ENCODE data around the gene CPPED1. TPM values are rescaled to one million over a fixed set of nuclear protein-coding genes. Genes with fewer than 3 reads are reported as not detected.

The CPPED1 gene
- total RNA-seq, 1 experiment from 2014 or later: 11.5 TPM

DNA sequence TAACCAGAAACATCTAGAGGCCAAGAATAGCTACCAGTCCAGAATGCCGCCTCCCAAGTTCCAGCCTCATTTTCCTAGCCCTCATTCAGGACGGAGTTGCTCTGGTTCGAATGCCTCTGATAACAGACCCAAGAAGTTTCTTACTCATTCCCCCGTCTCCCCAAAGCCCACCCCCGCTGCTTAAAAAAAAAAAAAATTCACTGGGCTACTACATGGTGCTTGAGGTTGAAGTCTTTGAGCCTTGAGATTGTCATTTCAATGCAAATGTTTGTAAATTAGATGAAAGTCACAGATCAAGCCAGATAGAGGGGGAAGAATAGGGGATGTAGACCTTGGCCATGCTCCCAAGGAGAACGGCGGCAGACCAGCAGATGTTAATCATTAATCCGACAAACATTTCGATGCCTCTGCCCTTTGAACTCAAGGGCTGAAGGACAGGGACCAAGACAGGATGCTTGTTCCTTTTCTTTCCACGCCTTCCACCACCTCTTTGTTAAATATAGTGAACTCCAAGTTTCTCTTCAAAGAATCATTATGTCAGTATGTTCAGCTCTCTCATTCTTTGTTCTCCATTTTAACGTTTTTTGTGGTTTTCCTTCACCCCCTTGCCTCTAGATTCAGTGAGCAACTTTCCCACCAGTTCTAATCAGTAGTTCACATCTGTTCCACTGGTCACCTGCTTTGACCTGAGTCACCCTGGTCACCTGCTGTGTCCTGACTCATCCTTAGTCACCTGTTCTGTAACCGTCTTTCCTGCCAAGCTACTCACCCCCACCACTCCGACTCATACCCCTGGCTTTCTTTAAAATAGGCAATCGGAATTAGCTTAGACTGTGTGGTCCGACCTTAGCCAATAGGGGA, 190.3 kb downstream of the CPPED1 start:
- no peak for DNase-seq (ENCODE audit: low read depth, low spot score)
- in situ Hi-C loops (cut with HindIII; ENCODE audit: low pct_unique_long_range_greater_than_20kb, low sequenced_read_pairs): no loop called here

DNA sequence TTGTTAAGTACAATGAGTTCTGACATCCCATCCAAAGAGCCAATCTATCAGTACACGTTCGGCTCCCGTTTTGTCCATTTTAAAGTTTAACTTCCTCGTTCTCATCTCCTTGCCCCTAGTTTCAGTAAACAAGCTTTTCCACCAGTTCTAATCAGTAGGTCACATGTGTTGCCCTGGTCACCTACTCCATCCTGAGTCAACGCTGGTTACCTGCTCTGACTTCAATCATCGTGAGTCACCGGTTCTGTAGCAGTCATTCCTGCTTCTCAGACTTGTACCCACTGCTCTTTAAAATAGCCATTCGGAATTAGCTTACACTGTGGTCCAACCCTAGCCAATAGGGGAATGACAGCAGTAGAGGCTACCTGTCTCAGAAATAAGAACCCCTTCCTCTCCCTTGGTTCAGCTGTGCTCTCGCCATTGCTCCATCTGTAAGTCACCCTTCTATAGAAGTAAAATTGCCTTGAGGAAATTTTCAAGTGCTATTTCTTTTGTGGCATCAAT, 191.0 kb downstream of the CPPED1 start:
- in situ Hi-C loops (cut with HindIII; ENCODE audit: low pct_unique_long_range_greater_than_20kb, low sequenced_read_pairs): no loop called here
- DNase-seq (ENCODE audit: low read depth, low spot score): no peak

DNA sequence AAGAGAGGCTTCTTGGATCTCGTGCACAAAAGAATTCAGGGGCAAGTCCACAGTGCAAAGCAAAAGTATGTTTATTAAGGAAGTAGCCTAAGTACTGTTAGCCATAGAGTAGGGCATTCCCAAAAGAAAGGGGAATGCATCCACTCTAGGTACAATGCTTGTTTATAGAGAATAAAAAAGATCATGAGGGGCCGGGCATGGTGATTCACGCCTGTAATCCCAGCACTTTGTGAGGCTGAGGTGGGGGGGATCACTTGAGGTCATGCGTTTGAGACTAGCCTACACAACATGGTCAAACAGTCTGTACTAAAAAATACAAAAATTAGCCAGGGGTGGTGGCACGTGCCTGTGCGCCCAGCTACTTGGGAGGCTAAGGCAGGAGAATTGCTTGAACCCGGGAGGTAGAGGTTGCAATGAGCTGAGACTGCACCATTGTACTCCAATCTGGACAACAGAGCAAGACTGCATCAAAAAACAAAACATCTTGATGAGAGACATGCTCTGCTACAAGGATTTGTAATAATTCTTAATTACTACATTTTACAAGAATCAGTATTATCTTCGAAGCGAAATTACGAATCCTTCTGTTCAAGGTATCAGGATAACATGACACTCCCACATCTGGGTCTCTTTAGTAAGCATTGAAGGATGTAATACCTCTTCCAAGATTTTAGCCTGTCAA, 191.6 kb downstream of the CPPED1 start:
- in situ Hi-C loops (cut with HindIII; ENCODE audit: low pct_unique_long_range_greater_than_20kb, low sequenced_read_pairs): no loop called here
- DNase-seq (ENCODE audit: low read depth, low spot score): no peak

DNA sequence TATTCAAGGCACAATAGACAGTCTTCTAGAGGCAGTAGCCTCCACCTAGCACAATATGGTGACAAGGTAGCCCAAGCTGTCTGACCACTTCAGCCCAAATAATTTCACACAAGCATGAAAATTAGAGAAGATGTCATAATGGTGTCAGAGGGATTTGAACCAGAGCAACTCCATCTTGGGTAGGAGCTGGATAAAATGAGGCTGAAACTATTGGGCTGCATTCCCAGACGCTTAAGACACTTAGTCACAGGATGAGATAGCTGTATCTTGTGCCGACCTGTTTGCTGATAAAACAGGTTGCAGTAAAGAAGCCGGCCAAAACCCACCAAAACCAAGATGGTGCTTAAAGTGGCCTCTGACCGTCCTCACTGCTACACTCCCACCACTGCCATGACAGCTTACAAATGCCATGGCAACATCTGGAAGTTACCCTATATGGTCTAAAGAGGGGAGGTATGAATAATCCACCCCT, 192.6 kb downstream of the CPPED1 start:
- no peak for DNase-seq (ENCODE audit: low read depth, low spot score)
- in situ Hi-C loops (cut with HindIII; ENCODE audit: low pct_unique_long_range_greater_than_20kb, low sequenced_read_pairs): no loop called here

DNA sequence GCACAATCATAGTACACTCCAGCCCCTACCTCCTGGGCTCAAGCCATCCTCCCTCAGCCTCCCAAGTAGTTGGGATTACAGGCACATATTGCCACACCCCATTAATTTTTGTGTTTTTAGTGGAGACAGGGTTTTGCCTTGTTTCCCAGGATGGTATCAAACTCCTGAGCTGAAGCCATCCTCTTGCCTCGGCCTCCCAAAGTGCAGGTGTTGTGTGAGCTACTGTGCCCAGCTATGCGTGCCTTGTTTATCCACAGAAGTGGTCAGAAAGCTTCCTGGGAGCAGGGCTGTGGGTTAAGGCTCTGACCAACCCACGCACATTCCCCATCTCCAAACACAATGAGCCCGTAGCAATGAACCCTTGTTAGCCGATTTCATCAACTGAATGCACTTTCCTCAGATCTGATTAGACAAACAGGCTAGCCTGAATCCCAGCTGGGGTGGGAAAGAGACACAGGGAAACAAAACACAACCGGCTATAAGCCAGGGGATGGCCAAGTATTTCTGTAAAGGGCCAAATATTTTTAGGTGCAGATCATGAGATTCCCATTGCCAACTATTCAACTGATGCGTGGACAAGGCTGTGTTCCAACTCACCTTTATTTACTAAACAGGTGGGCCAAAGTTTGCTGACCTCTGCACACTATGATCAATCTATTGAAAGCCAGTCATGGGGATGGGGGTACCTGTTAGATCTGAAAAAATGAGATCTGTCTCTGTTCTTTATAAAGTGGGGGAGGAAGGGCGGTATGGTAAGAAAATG, 193.6 kb downstream of the CPPED1 start:
- no peak for DNase-seq (ENCODE audit: low read depth, low spot score)
- in situ Hi-C loops (cut with HindIII; ENCODE audit: low pct_unique_long_range_greater_than_20kb, low sequenced_read_pairs): no loop called here

Small RNAs within 50 kb of the gene (small RNA-seq; reads per million reads assigned to genes)
- gene MIR4718: 0 reads per million in 2 experiments
- 0 reads per million in 2 experiments for gene RF00443

Other genes starting within 250 kb of the CPPED1 start
- gene SHISA9, start 97.7 kb upstream of the CPPED1 start, total RNA-seq (2014; rRNA removed; shearing (Covaris generic)): 0.35 and 0.37 TPM in 2 replicates

All from SK-MEL-5 (cell line).